Mammary epithelial cell (primary cell): ENCODE results near the gene CDON.

ENCODE experiments used
- CTCF ChIP-seq, 2 donors: IDR thresholded peaks in 1 of 2; conservative IDR thresholded peaks in 1 of 2; 2 replicates each; pipeline ENCODE4 v1.5.1; 2011 to 2012; ENCODE audit warnings: inconsistent platforms in 2 of 2, low read length in 2 of 2, mild to moderate bottlenecking in 2 of 2, control low read depth in 1 of 2, low read depth in 1 of 2; ENCODE audit not compliant: insufficient read depth in 1 of 2; ENCODE audit errors: extremely low read depth in 1 of 2
- EZH2 ChIP-seq: IDR thresholded peaks from 2 replicates; pipeline ENCODE4 v1.6.1; 2012; ENCODE audit warnings: low read length, inconsistent platforms, borderline replicate concordance

GRCh38 chr11:125954945-125955640 is 107.6 kb downstream of the CDON start:
- no peak for TF ChIP-seq CTCF (conservative IDR thresholded peaks at IDR 0.05 in 1 of 2, IDR thresholded peaks at IDR 0.05 in 1 of 2; ENCODE audit: extremely low read depth in 1 of 2, insufficient read depth in 1 of 2, low read depth in 1 of 2, low read length in 2 of 2)
- no peak for TF ChIP-seq EZH2
